K562 (cell line): ENCODE data around the gene PMPCB. TPM values are rescaled to one million over a fixed set of nuclear protein-coding genes. Genes with fewer than 3 reads are reported as not detected.

Experiments
- AFF4 ChIP-seq: sonication (generic); formaldehyde crosslinking; IDR thresholded peaks from 2 replicates; pipeline ENCODE4 v1.8.0; 2023; ENCODE audit warnings: mild to moderate bottlenecking, missing genetic modification reagents
- ARID3B ChIP-seq: fragments of 250-450 bp; sonication (Bioruptor Pico); IDR thresholded peaks from 2 replicates; pipeline ENCODE4 v1.4.0; 2020; ENCODE audit warnings: borderline replicate concordance
- BCOR ChIP-seq: fragments of 450-650 bp; IDR thresholded peaks from 2 replicates; pipeline ENCODE4 v1.6.1; 2016
- CBX5 ChIP-seq: IDR thresholded peaks from 2 replicates; pipeline ENCODE4 v1.6.1; 2014; ENCODE audit warnings: low read depth, borderline replicate concordance
- GATA2 ChIP-seq: sonication (generic); formaldehyde crosslinking; IDR thresholded peaks from 2 replicates; pipeline ENCODE4 v1.4.0; 2020; ENCODE audit warnings: mild to moderate bottlenecking, missing genetic modification reagents
- MEF2D ChIP-seq: conservative IDR thresholded peaks from 2 replicates; pipeline ENCODE4 v1.6.1; 2016; ENCODE audit warnings: low read depth, missing genetic modification characterization, missing compliant biosample characterization
- PKNOX1 ChIP-seq: fragments of 450-650 bp; IDR thresholded peaks from 2 replicates; pipeline ENCODE4 v1.6.1; 2016
- TEAD2 ChIP-seq: fragments of 450-650 bp; IDR thresholded peaks from 2 replicates; pipeline ENCODE4 v1.6.1; 2016; ENCODE audit warnings: missing genetic modification characterization, control low read depth, missing compliant biosample characterization
- XRCC3 ChIP-seq: fragments of 450-650 bp; IDR thresholded peaks from 2 replicates; pipeline ENCODE4 v1.6.1; 2017; ENCODE audit warnings: mild to moderate bottlenecking, moderate library complexity
- ZBTB1 ChIP-seq: sonication (generic); formaldehyde crosslinking; IDR thresholded peaks from 2 replicates; pipeline ENCODE4 v1.8.1; 2023; ENCODE audit warnings: missing genetic modification reagents, low read depth, mild to moderate bottlenecking, borderline replicate concordance
- ZNF699 ChIP-seq: fragments of 250-450 bp; sonication (Bioruptor Pico); IDR thresholded peaks from 2 replicates; pipeline ENCODE4 v1.8.0; 2021; ENCODE audit warnings: mild to moderate bottlenecking, moderate library complexity; ENCODE audit not compliant: insufficient replicate concordance
- polyA plus RNA-seq, 8 experiments: library from polyadenylated mRNA; depleted of rRNA in 4 of 8; stranded (reverse) in 5 of 8; unstranded in 3 of 8; fragments of >200 nt; fragmentation: Nextera tagmentation in 2 of 8; fragmentation: Illumina TruSeq in 1 of 8; extraction: Ambion mirVana in 2 of 8; extraction: Trizol in 1 of 8; gene quantifications; 2 replicates each; pipeline versions ENCODE4 v1.2.1 to v1.2.3, GENCODE V29; 2011 to 2014; ENCODE audit warnings: inconsistent platforms in 1 of 8, missing spikeins in 1 of 8
- total RNA-seq, 7 experiments: library from RNA; depleted of rRNA in 6 of 7; stranded (reverse); fragments of >200 nt in 6 of 7; fragmentation: Illumina TruSeq in 2 of 7; extraction: Trizol in 2 of 7; gene quantifications; 2 replicates each; pipeline versions ENCODE4 v1.2.1 to v1.2.3, GENCODE V29; 2011 to 2021; ENCODE audit warnings: low replicate concordance in 1 of 7
- TF ChIP-seq, protein P1 (sequence below): fragments of 250-450 bp; sonication (Bioruptor Pico); IDR thresholded peaks from 2 replicates; pipeline ENCODE4 v1.5.0; 2021
- TF ChIP-seq, protein P2 (sequence below): fragments of 450-650 bp; IDR thresholded peaks from 2 replicates; pipeline ENCODE4 v1.6.1; 2017; ENCODE audit warnings: mild to moderate bottlenecking, moderate library complexity
- TF ChIP-seq, protein P3 (sequence below): sonication (generic); formaldehyde crosslinking; IDR thresholded peaks from 2 replicates; pipeline ENCODE4 v1.8.1; 2023; ENCODE audit warnings: mild to moderate bottlenecking, missing genetic modification reagents

PMPCB gene
- total and polyA plus RNA-seq, 9 of the 15 experiments (the other 6 are each of a cell fraction or from before 2014, with no cell fraction given) = 61.2 to 209 (median 105) TPM

- TF ChIP-seq, protein P1, sequence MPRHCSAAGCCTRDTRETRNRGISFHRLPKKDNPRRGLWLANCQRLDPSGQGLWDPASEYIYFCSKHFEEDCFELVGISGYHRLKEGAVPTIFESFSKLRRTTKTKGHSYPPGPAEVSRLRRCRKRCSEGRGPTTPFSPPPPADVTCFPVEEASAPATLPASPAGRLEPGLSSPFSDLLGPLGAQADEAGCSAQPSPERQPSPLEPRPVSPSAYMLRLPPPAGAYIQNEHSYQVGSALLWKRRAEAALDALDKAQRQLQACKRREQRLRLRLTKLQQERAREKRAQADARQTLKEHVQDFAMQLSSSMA (CRISPR knock-in tag) = 0 out of 2 replicates have a peak, but pooled peaks have one; percentile 16
- TF ChIP-seq BCOR (peak; percentile 32; the same call in 1 of the 2 replicates), ZBTB1 (CRISPR knock-in tag) (no peak), ZNF699 (CRISPR knock-in tag) (no peak), ARID3B (CRISPR knock-in tag) (no peak), PKNOX1 (peak; percentile 59), XRCC3 (no peak), TEAD2 (no peak), MEF2D (tag) (no peak), AFF4 (CRISPR knock-in tag) (no peak; the same call in 1 of the 2 replicates), GATA2 (no peak), CBX5 (peak; percentile 47; the same call in 1 of the 2 replicates)
- TF ChIP-seq, protein P2, sequence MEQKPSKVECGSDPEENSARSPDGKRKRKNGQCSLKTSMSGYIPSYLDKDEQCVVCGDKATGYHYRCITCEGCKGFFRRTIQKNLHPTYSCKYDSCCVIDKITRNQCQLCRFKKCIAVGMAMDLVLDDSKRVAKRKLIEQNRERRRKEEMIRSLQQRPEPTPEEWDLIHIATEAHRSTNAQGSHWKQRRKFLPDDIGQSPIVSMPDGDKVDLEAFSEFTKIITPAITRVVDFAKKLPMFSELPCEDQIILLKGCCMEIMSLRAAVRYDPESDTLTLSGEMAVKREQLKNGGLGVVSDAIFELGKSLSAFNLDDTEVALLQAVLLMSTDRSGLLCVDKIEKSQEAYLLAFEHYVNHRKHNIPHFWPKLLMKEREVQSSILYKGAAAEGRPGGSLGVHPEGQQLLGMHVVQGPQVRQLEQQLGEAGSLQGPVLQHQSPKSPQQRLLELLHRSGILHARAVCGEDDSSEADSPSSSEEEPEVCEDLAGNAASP = no peak
- TF ChIP-seq, protein P3, sequence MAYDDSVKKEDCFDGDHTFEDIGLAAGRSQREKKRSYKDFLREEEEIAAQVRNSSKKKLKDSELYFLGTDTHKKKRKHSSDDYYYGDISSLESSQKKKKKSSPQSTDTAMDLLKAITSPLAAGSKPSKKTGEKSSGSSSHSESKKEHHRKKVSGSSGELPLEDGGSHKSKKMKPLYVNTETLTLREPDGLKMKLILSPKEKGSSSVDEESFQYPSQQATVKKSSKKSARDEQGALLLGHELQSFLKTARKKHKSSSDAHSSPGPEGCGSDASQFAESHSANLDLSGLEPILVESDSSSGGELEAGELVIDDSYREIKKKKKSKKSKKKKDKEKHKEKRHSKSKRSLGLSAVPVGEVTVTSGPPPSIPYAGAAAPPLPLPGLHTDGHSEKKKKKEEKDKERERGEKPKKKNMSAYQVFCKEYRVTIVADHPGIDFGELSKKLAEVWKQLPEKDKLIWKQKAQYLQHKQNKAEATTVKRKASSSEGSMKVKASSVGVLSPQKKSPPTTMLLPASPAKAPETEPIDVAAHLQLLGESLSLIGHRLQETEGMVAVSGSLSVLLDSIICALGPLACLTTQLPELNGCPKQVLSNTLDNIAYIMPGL = peak; percentile 96
These were observed at the start of gene PMPCB (continued) for GRCh38 chr7:103296901-103297836.
